Measurements from ENCODE around the gene RIMOC1.

The RIMOC1 gene

GRCh38 chr5:41883936-41884335 is 20.2 kb upstream of the RIMOC1 start:
- in situ Hi-C loops (cut with MboI; ENCODE audit: low pct_unique_long_range_greater_than_20kb, low sequenced_read_pairs, unreplicated experiment), result no loop called here
- TF ChIP-seq CTCF (IDR thresholded peaks at IDR 0.05; ENCODE audit: extremely low read depth, insufficient read depth, missing control alignments), result no peak
- DNase-seq (ENCODE audit: low spot score), result no peak

GRCh38 chr5:41885286-41885685 is 18.9 kb upstream of the RIMOC1 start:
- DNase-seq (ENCODE audit: low spot score), result no peak
- in situ Hi-C loops (cut with MboI; ENCODE audit: low pct_unique_long_range_greater_than_20kb, low sequenced_read_pairs, unreplicated experiment), result no loop called here
- no peak for TF ChIP-seq CTCF (IDR thresholded peaks at IDR 0.05; ENCODE audit: extremely low read depth, insufficient read depth, missing control alignments)

GRCh38 chr5:41891066-41891707 is 13.0 kb upstream of the RIMOC1 start:
- in situ Hi-C loops (cut with MboI; ENCODE audit: low pct_unique_long_range_greater_than_20kb, low sequenced_read_pairs, unreplicated experiment), result no loop called here
- no peak for DNase-seq (ENCODE audit: low spot score)
- no peak for TF ChIP-seq CTCF (IDR thresholded peaks at IDR 0.05; ENCODE audit: extremely low read depth, insufficient read depth, missing control alignments)

- in situ Hi-C loops (cut with MboI; ENCODE audit: low pct_unique_long_range_greater_than_20kb, low sequenced_read_pairs, unreplicated experiment), result no loop called here
- TF ChIP-seq CTCF (IDR thresholded peaks at IDR 0.05; ENCODE audit: extremely low read depth, insufficient read depth, missing control alignments), result no peak
- no peak for DNase-seq (ENCODE audit: low spot score)
Observed at GRCh38 chr5:41892031-41892430, 12.1 kb upstream of the RIMOC1 start.

- no peak for DNase-seq (ENCODE audit: low spot score)
- in situ Hi-C loops (cut with MboI; ENCODE audit: low pct_unique_long_range_greater_than_20kb, low sequenced_read_pairs, unreplicated experiment), result no loop called here
- TF ChIP-seq CTCF (IDR thresholded peaks at IDR 0.05; ENCODE audit: extremely low read depth, insufficient read depth, missing control alignments), result no peak
Observed at GRCh38 chr5:41893074-41893851, 10.9 kb upstream of the RIMOC1 start.

- DNase-seq (ENCODE audit: low spot score), result no peak
- no peak for TF ChIP-seq CTCF (IDR thresholded peaks at IDR 0.05; ENCODE audit: extremely low read depth, insufficient read depth, missing control alignments)
- in situ Hi-C loops (cut with MboI; ENCODE audit: low pct_unique_long_range_greater_than_20kb, low sequenced_read_pairs, unreplicated experiment), result no loop called here
Observed at GRCh38 chr5:41896230-41896629, 7.9 kb upstream of the RIMOC1 start.

Data from GM13977 (cell line).